Testis (tissue), 5 donors: Measurements from ENCODE around the gene PGBD1. TPM values are rescaled to one million over a fixed set of nuclear protein-coding genes. Genes with fewer than 3 reads are reported as not detected.

Experiments
- DNase-seq: peaks from one replicate; pipeline ENCODE4 v3.0.0-alpha.2; 2019
- H3K27ac ChIP-seq, 2 donors: fragments of 200-600 bp; sonication (generic); one replicate each; pipeline ENCODE4 v1.5.1; 2019
- H3K27me3 ChIP-seq: fragments of 200-600 bp; sonication (generic); one replicate; pipeline ENCODE4 v1.5.1; 2019
- H3K36me3 ChIP-seq: fragments of 200-600 bp; sonication (generic); one replicate; pipeline ENCODE4 v1.5.1; 2017; ENCODE audit warnings: low read depth; ENCODE audit errors: missing control alignments
- H3K4me1 ChIP-seq: fragments of 200-600 bp; sonication (generic); one replicate; pipeline ENCODE4 v1.5.1; 2019
- H3K4me3 ChIP-seq, 2 donors: fragments of 200-600 bp; sonication (generic); one replicate each; pipeline ENCODE4 v1.5.1; 2017 to 2019
- H3K9me3 ChIP-seq: fragments of 200-600 bp; sonication (generic); one replicate; pipeline ENCODE4 v1.5.1; 2017
- CTCF ChIP-seq, 3 experiments: fragments of 450-650 bp in 2 of 3; fragments of 200-600 bp in 1 of 3; sonication (generic) in 1 of 3; IDR thresholded peaks; one replicate each; pipeline ENCODE4 v1.5.1; 2016 to 2019; ENCODE audit warnings: antibody characterized with exemption in 3 of 3, mild to moderate bottlenecking in 2 of 3, moderate library complexity in 1 of 3
- POLR2A ChIP-seq: fragments of 450-650 bp; IDR thresholded peaks from one replicate; pipeline ENCODE4 v1.6.1; 2017; ENCODE audit warnings: antibody characterized with exemption, mild to moderate bottlenecking, moderate library complexity
- WGBS, 2 donors: methylation state at CpG; one replicate each; pipeline ENCODE4 v1.1.5; 2018; 5-methylcytosine and 5-hydroxymethylcytosine counted together
- intact Hi-C: fragments of 100-400 bp; cut with DNase I; formaldehyde crosslinking; loops from one replicate; pipeline ENCODE4 v1.15.1; 2023; ENCODE audit warnings: low total_unique reads
- long read RNA-seq, 2 donors: transcript quantifications; one replicate each; lab custom pipeline, GENCODE V29; 2026
- polyA plus RNA-seq: library from polyadenylated mRNA; stranded (reverse); fragments of 350-450 nt; fragmentation: Illumina TruSeq; extraction: RNeasy Lipid Tissue Mini Kit (QIAGEN cat#74804); gene quantifications from one replicate; pipeline ENCODE4 v1.2.3, GENCODE V29; 2014; ENCODE audit warnings: low read depth, low replicate concordance; ENCODE audit not compliant: insufficient read depth
- total RNA-seq, 2 donors: library from RNA; depleted of rRNA; stranded (reverse); fragments of >200 nt; gene quantifications; one replicate each; pipeline ENCODE4 v1.2.3, GENCODE V29; 2016

PGBD1 gene
- total RNA-seq (1 to 10 TPM; 6.1 to 6.9 TPM), polyA plus RNA-seq (4.8 TPM)
- long read RNA-seq, donor 1, result 0 reads
- long read RNA-seq, donor 2, result 0 reads

- no peaks in the 10 kb centered on the region for H3K27me3 ChIP-seq
- H3K4me3 ChIP-seq, result peak within 1 kb of the TSS; percentile 56 to 74
- H3K9me3 ChIP-seq, result no peaks in the 10 kb centered on the region
- H3K27ac ChIP-seq, result peak within 1 kb of the TSS in 1 of 2 donors; percentile 12
- peak; percentile 79 for DNase-seq
- TF ChIP-seq POLR2A, result no peak
- no peak for TF ChIP-seq CTCF (IDR thresholded peaks at IDR 0.05)
- 0 to 1% methylated on average over 36 to 50 of the region's 50 CpGs for WGBS, 2 donors
- no peaks in the 10 kb centered on the region for H3K36me3 ChIP-seq
- no peaks in the 10 kb centered on the region for H3K4me1 ChIP-seq
- intact Hi-C loops, result no loop called here
These were observed at the start of gene PGBD1 for GRCh38 chr6:28281288-28282064. TSS of gene PGBD1 (plus strand) at chr6:28281572. CDS start at chr6:28283814, 2,242 bp downstream.

DNA sequence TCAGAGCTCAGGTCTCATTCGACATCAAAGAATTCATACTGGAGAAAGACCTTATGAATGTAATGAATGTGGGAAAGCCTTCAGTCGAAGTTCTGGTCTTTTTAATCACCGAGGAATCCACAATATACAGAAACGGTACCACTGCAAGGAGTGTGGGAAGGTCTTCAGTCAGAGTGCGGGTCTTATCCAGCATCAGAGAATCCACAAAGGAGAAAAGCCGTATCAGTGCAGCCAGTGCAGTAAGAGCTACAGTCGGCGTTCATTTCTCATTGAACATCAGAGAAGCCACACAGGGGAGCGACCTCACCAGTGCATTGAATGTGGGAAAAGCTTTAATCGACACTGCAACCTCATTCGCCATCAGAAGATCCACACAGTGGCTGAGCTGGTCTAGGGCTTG lies 48.6 kb upstream of the PGBD1 start:
- no peak for TF ChIP-seq POLR2A
- no peak for TF ChIP-seq CTCF (IDR thresholded peaks at IDR 0.05)
- intact Hi-C loops, result no loop called here
- 90 to 97% methylated on average over 11 of the region's 11 CpGs for WGBS, 2 donors
- H3K4me1 ChIP-seq, result no peaks in the 10 kb centered on the region
- DNase-seq, result no peak
- H3K27me3 ChIP-seq, result no peaks in the 10 kb centered on the region
- no peak overlapping the region for H3K4me3 ChIP-seq
- H3K27ac ChIP-seq, result no peak overlapping the region
- no peaks in the 10 kb centered on the region for H3K36me3 ChIP-seq
- no peaks in the 10 kb centered on the region for H3K9me3 ChIP-seq

DNA sequence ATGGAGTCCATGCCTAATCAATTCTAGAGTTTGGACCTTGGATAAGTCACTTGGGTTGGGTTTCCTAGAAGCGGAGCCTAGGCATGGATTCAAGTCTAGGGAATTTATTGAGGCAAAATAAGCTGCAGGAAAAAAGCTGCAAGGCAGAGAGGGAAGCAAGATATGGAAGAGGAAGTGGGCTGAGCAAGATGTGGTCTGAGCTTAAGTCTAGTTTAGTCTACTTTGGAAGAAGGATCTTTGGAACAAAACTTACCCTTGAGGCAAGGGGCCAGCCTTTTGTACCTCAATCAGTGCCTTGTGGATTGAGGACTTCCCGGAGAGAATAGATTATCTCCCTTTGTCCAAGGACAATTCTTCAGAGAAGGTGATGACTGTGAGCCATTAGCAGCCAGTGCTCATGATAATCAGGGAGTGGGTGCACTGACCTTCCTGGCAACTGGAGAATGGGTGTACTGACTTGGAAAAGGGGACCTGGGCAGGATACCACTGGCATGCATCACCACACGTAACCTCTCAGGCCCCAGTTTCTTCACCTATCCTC lies 45.4 kb upstream of the PGBD1 start:
- no peak for DNase-seq
- Histone ChIP-seq H3K36me3 (no peaks in the 10 kb centered on the region), H3K4me1 (no peaks in the 10 kb centered on the region), H3K9me3 (no peaks in the 10 kb centered on the region), H3K27ac (no peak overlapping the region), H3K4me3 (no peak overlapping the region), H3K27me3 (no peaks in the 10 kb centered on the region)
- intact Hi-C loops, result no loop called here
- 80 to 89% methylated on average over 3 of the region's 3 CpGs for WGBS, 2 donors
- no peak for TF ChIP-seq CTCF (IDR thresholded peaks at IDR 0.05)
- no peak for TF ChIP-seq POLR2A

GRCh38 chr6:28239636-28240035 lies 41.7 kb upstream of the PGBD1 start:
- TF ChIP-seq POLR2A, result no peak
- TF ChIP-seq CTCF (IDR thresholded peaks at IDR 0.05), result no peak
- no peaks in the 10 kb centered on the region for H3K27me3 ChIP-seq
- H3K9me3 ChIP-seq, result no peaks in the 10 kb centered on the region
- WGBS, 2 donors, result 86 to 95% methylated on average over 1 of the region's 1 CpG
- no peak overlapping the region for H3K27ac ChIP-seq
- H3K36me3 ChIP-seq, result no peaks in the 10 kb centered on the region
- H3K4me3 ChIP-seq, result no peak overlapping the region
- H3K4me1 ChIP-seq, result no peaks in the 10 kb centered on the region
- no peak for DNase-seq
- intact Hi-C loops, result no loop called here
